Measurements from ENCODE around the gene MUC2.

- TF ChIP-seq CTCF (conservative IDR thresholded peaks at IDR 0.05; ENCODE audit: low read length) (no peak), EZH2phosphoT487 (IDR thresholded peaks at IDR 0.05; ENCODE audit: borderline replicate concordance) (no peak)
Measured at GRCh38 chr11:1089738-1090599, 15.3 kb downstream of the MUC2 start.
